ENCODE measurements around the gene NEMP2. TPM values are rescaled to one million over a fixed set of nuclear protein-coding genes. Genes with fewer than 3 reads are reported as not detected.
"Not testable (repeated sequence)": the region's sequence is repeated elsewhere in the genome, so short reads cannot be mapped to it uniquely, and the experiment has no call there.

NEMP2 gene
- total RNA-seq, 2 experiments from 2014 or later, result 28.8 to 30.0 TPM

DNA sequence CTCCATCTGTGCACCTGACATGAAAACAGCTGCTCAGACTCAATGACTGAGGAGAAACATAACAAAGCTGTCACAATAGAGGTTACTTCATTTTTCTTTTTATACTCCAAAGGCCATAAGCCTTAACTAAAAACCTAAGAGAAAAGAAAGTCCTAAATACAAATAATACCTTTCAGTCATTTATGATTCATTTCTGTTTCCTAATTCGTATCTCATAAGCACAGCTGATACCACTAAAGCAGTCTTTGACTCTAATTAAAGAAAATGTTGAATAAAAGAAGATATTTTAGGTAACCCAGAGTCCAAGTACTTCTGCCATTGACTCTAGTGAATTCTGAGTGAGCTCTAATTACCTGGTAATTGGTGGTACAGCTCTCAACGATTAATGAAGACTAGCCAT is 20.6 kb downstream of the NEMP2 start:
- H3K27me3 Mint-ChIP-seq, result no peaks in the 10 kb centered on the region
- intact Hi-C loops (cut with micrococcal nuclease), result no loop called here
- no peak overlapping the region for H3K27ac Mint-ChIP-seq
- H3K9me3 Mint-ChIP-seq, result no peaks in the 10 kb centered on the region
- CTCF ChIA-PET, result no interaction called here
- no peak for DNase-seq
- peaks cover 32% of the 10 kb centered on the region for H3K36me3 Mint-ChIP-seq
- no peak overlapping the region for H3K4me3 Mint-ChIP-seq
- peaks cover 28% of the 10 kb centered on the region for H3K4me1 Mint-ChIP-seq (ENCODE audit: low read depth)
- POLR2A ChIA-PET, result interaction anchor here (1.8 kb wide), 1 partner anchor 20 kb away, joined by 4 read pairs; no protein-coding TSS in a partner anchor

DNA sequence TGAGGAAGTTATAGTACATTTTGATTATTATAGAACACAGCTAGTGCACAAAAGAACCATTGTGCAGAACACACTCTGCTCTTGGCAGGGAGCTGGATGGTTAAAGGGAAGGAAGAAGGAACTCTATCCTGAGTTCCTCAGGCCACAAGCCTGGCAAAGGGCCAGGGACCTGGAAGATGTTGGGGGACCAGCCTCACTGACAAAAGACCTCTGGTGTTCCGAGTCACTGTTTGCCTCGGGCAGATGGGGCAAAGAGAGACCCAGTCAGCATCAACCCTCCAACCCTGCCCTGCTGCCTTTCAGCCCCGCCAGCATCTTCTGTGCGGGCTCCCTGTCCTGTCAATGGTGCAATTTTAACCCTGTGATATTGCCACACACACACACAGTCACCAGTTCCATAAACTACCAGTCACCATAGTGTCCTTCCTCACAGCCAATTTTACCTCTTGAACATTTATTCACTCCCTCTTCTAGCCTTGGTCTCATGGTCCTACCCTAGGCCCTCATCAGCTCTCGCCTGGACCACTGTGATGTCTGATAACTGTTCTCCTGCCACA is 21.9 kb downstream of the NEMP2 start:
- H3K27ac Mint-ChIP-seq, result no peak overlapping the region
- H3K9me3 Mint-ChIP-seq, result no peaks in the 10 kb centered on the region
- POLR2A ChIA-PET, result interaction anchor here (1.8 kb wide), 1 partner anchor 21 kb away, joined by 4 read pairs; no protein-coding TSS in a partner anchor
- H3K4me3 Mint-ChIP-seq, result no peak overlapping the region
- H3K27me3 Mint-ChIP-seq, result no peaks in the 10 kb centered on the region
- CTCF ChIA-PET, result interaction anchor here (1.0 kb wide), 1 partner anchor 424 kb away, joined by 4 read pairs; no protein-coding TSS in a partner anchor
- no peak for DNase-seq
- peaks cover 27% of the 10 kb centered on the region for H3K36me3 Mint-ChIP-seq
- H3K4me1 Mint-ChIP-seq (ENCODE audit: low read depth), result peaks cover 27% of the 10 kb centered on the region
- intact Hi-C loops (cut with micrococcal nuclease), result no loop called here

DNA sequence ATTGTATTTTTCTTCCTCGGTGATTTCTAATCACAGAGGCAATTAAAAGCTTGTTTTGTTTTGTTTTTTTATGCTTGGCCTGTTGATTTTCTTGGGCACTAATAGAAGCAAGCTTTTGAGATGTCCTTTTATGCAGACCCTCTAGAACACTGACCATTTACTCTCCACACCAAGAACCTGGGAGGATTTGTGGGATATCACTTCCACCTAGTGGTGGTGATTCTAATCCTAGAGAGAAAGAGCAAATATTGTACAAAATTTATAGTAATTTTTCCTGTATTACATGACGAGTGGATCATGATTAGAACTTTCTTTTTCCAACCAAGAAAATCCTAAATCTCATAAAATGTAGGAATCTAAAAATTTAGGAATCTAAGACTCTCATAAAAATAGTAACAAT is 23.4 kb downstream of the NEMP2 start:
- Mint-ChIP-seq H3K27ac (no peak overlapping the region), H3K4me1 (ENCODE audit: low read depth) (peaks cover 20% of the 10 kb centered on the region), H3K9me3 (no peaks in the 10 kb centered on the region), H3K36me3 (peaks cover 28% of the 10 kb centered on the region), H3K27me3 (no peaks in the 10 kb centered on the region), H3K4me3 (no peak overlapping the region)
- DNase-seq, result no peak
- CTCF ChIA-PET, result interaction anchor here (1.1 to 1.5 kb wide), 3 partner anchors 31 to 166 kb away, joined by 4 read pairs; no protein-coding TSS in a partner anchor
- POLR2A ChIA-PET, result no interaction called here
- intact Hi-C loops (cut with micrococcal nuclease), result loop anchor here (1.0 kb wide), 1 partner anchor 128 kb away; no protein-coding TSS in a partner anchor

DNA sequence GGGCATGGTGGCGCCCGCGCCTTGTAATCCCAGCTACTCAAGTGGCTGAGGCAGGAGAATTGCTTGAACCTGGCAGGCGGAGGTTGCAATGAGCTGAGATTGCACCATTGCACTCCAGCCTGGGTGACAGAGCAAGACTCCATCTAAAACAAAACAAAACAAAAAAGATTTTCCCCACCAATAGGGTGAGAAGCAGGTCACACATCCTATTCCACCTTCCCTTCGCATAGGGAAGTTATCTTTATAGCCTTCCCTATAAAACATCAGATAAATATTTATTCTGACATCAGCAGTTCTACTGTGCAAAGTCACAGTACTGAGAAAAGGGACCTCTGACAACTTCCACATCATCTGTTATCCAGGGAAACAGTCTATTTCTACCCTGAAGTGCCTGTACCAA is 24.6 kb downstream of the NEMP2 start:
- DNase-seq; H3K27ac Mint-ChIP-seq; H3K27me3 Mint-ChIP-seq; H3K4me1 Mint-ChIP-seq (ENCODE audit: low read depth); H3K9me3 Mint-ChIP-seq; H3K4me3 Mint-ChIP-seq; intact Hi-C loops (cut with micrococcal nuclease): not testable (repeated sequence)
- ChIA-PET CTCF (interaction anchor here (1.5 kb wide), 1 partner anchor 165 kb away, joined by 4 read pairs; no protein-coding TSS in a partner anchor), POLR2A (interaction anchor here (0.7 kb wide), 1 partner anchor 95 kb away, joined by 3 read pairs; no protein-coding TSS in a partner anchor)
- peaks cover 30% of the 10 kb centered on the region for H3K36me3 Mint-ChIP-seq

DNA sequence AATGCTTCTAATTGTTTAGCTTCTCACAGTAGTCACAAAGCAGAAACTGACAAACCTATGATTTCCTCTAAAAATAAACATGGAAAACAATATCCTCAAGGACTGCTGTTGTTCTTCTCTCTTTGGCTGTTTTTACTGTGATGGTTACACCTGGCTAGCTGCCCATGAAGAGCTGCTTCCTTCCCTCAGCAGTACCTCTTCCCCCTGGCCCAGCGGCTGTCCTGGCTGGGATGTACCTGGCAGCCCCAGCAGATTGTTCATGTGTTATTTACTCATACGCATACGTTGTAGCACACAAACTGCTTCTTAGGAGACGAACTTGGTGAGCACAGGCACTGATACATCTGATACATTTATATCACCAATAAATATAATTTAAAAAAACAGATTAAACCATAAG is 27.4 kb downstream of the NEMP2 start:
- no peak overlapping the region for H3K27ac Mint-ChIP-seq
- H3K27me3 Mint-ChIP-seq, result no peaks in the 10 kb centered on the region
- H3K4me3 Mint-ChIP-seq, result no peak overlapping the region
- no peaks in the 10 kb centered on the region for H3K9me3 Mint-ChIP-seq
- DNase-seq, result no peak
- intact Hi-C loops (cut with micrococcal nuclease), result no loop called here
- peaks cover 3% of the 10 kb centered on the region for H3K4me1 Mint-ChIP-seq (ENCODE audit: low read depth)
- CTCF ChIA-PET, result no interaction called here
- POLR2A ChIA-PET, result no interaction called here
- H3K36me3 Mint-ChIP-seq, result peaks cover 26% of the 10 kb centered on the region

DNA sequence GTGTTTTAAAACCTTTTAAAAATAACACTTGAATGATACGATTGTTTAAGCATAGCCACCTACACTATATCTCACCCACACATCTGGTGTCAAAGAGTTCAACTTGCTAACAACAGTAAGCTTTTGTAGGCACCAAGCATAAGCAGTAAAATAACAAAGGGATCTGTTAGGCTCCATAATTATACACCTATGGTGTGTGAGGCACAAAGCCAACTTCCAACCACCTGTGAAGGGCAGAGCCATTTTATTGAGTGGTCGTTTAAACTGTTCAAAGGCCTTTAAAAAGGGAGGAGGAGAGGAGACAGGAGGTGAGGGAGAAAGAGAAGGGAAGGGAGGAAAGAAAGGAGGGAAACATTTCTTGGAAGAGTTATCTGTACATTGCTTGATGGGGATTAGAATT is 27.9 kb downstream of the NEMP2 start:
- H3K4me3 Mint-ChIP-seq, result no peak overlapping the region
- DNase-seq, result no peak
- no peaks in the 10 kb centered on the region for H3K9me3 Mint-ChIP-seq
- H3K27me3 Mint-ChIP-seq, result no peaks in the 10 kb centered on the region
- H3K27ac Mint-ChIP-seq, result no peak overlapping the region
- H3K4me1 Mint-ChIP-seq (ENCODE audit: low read depth), result peaks cover 6% of the 10 kb centered on the region
- intact Hi-C loops (cut with micrococcal nuclease), result no loop called here
- H3K36me3 Mint-ChIP-seq, result peaks cover 26% of the 10 kb centered on the region
- POLR2A ChIA-PET, result no interaction called here
- CTCF ChIA-PET, result no interaction called here

DNA sequence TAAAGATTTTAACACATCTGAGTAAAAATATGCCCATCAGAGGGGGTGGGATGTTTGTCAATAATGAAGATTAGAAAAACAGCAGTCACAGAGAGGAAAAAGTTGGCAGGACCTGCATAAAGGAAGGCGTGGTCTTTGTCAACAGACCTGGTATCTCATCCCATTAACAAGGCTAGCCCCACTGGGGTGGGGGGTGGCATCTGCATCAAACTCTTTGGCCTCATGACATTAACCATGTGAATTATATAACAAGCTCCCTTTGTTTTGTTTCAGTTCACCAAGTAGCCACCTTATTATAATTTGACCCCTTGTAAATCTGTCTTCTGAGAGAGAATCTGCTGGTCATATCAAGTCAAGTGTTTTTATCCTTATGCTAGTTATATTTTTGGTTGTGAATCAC is 28.8 kb downstream of the NEMP2 start:
- peak overlapping the region; percentile 11 for H3K27ac Mint-ChIP-seq
- H3K27me3 Mint-ChIP-seq, result no peaks in the 10 kb centered on the region
- no peak for DNase-seq
- POLR2A ChIA-PET, result no interaction called here
- peaks cover 27% of the 10 kb centered on the region for H3K36me3 Mint-ChIP-seq
- intact Hi-C loops (cut with micrococcal nuclease), result no loop called here
- no peaks in the 10 kb centered on the region for H3K9me3 Mint-ChIP-seq
- CTCF ChIA-PET, result no interaction called here
- H3K4me3 Mint-ChIP-seq, result no peak overlapping the region
- H3K4me1 Mint-ChIP-seq (ENCODE audit: low read depth), result peaks cover 10% of the 10 kb centered on the region

DNA sequence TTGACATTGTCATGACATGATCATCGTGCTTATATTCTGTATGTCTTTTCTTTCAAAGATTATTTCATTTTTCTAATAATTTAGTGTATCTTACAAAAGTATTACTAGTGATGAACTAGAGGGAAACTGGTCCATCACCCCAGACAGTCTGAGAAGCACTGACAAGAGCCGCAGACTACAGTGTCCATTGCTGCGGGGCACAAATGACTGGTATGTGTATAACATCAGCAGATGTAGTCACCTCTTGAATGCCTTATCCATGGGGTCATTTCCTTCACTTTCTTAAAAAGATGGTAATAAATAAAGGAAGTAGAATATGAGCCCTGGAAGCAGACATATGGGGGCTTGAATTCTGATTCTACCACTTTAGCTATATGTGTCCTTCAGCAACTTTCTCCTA is 29.6 kb downstream of the NEMP2 start:
- Mint-ChIP-seq H3K9me3 (no peaks in the 10 kb centered on the region), H3K36me3 (peaks cover 27% of the 10 kb centered on the region), H3K4me3 (no peak overlapping the region), H3K27ac (no peak overlapping the region), H3K4me1 (ENCODE audit: low read depth) (peaks cover 10% of the 10 kb centered on the region), H3K27me3 (no peaks in the 10 kb centered on the region)
- no peak for DNase-seq
- ChIA-PET CTCF (no interaction called here), POLR2A (no interaction called here)
- intact Hi-C loops (cut with micrococcal nuclease), result no loop called here

DNA sequence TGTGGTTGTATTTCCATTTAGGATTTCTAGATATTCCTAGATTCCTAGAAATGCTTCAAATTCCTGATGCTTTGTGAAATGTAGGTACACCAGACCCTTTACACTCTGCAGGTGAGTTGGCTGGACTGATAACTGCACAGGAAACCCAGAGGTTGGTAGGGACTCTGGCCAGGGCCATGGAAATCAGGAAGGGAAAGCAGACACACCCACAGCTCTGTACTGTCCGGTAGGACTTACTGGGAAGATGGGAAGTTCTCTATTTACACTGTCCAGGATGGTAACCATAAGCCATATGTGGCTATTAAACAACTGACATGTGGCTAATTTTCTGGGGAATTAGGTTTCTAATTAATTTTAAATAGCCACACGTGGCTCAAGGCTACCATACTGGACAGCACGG is 31.4 kb downstream of the NEMP2 start:
- Mint-ChIP-seq H3K4me1 (ENCODE audit: low read depth) (peaks cover 10% of the 10 kb centered on the region), H3K27ac (no peak overlapping the region), H3K9me3 (no peaks in the 10 kb centered on the region), H3K36me3 (peaks cover 27% of the 10 kb centered on the region), H3K4me3 (no peak overlapping the region), H3K27me3 (no peaks in the 10 kb centered on the region)
- DNase-seq, result no peak
- intact Hi-C loops (cut with micrococcal nuclease), result no loop called here
- ChIA-PET CTCF (no interaction called here), POLR2A (no interaction called here)

DNA sequence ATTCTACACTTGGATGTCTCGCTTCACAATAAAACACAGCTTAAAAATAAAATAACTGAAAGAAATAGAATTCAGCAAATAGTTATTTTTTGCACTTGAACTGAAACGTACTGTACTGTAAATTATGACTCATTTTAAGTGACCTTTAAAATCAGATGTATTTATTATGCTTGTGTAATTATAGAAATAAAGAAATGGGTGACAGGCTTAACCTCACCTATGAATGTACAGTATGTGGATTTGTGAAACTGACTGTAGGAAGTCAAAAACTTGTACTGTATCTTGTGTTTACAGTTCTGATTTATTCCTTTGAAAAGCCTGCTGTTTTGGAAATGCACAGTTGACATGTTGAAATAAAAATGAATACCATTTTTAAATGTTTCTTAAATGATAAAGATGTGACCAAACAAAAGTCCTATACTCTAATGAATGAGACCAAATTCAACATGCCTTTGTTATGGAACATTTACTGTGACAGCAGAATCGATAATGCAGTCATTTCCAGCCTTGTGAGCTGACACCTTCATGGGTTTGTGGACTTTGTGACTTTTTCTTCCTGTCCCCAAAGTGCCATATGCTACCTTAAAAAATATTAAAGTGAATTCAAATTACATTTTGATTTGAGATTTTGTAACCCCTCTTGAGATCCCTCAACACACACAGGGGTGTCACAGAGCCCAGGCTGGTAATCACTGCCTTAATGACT is 32.7 kb downstream of the NEMP2 start:
- H3K9me3 Mint-ChIP-seq, result no peaks in the 10 kb centered on the region
- ChIA-PET POLR2A (no interaction called here), CTCF (interaction anchor here (1.2 kb wide), 1 partner anchor 119 kb away, joined by 3 read pairs; no protein-coding TSS in a partner anchor)
- H3K27me3 Mint-ChIP-seq, result no peaks in the 10 kb centered on the region
- no peak overlapping the region for H3K4me3 Mint-ChIP-seq
- intact Hi-C loops (cut with micrococcal nuclease), result no loop called here
- no peak for DNase-seq
- peaks cover 10% of the 10 kb centered on the region for H3K4me1 Mint-ChIP-seq (ENCODE audit: low read depth)
- H3K27ac Mint-ChIP-seq, result no peak overlapping the region
- peaks cover 25% of the 10 kb centered on the region for H3K36me3 Mint-ChIP-seq

DNA sequence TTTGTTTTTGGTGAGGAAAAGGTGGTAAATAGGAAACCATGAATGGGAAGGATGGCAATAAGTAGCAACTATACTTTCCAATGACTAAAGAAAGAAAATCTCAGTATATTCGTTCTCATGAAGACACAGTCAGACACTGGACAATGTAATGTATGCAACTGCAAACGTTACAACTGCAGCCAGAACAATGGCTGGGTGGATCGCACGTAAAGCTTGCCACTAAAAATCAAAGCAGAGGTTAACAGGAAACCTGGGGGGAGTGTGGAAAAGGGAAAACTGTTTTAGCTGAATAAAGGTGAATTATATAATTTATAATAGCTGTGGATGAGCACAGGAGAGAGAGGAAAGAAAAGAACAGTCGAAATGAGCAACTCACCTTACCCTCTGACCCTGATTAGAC is 33.3 kb downstream of the NEMP2 start:
- Mint-ChIP-seq H3K27ac (no peak overlapping the region), H3K4me1 (ENCODE audit: low read depth) (peaks cover 10% of the 10 kb centered on the region), H3K36me3 (peaks cover 25% of the 10 kb centered on the region), H3K4me3 (no peak overlapping the region), H3K9me3 (no peaks in the 10 kb centered on the region), H3K27me3 (no peaks in the 10 kb centered on the region)
- ChIA-PET POLR2A (no interaction called here), CTCF (no interaction called here)
- no peak for DNase-seq
- intact Hi-C loops (cut with micrococcal nuclease), result no loop called here

DNA sequence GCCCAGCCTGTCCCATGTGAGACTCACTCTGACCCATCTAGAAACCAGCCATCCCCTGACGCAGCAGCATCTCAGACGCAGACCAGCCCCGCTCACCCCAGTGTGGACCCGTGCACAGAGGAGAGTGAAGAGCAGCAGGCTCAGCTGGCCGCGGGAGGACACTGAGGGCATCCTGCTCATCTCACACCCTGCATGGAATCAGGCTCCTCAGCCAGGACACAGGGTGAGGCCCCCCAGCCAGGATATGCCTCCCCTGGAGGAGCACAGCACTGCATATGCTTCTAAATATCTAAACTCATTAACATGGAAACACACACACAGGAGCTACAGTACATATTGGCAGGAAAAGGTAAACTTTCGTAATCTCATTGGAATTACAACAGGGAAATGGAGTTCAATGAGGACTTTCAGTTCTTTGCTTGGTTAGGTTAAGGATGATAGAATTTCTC is 34.4 kb downstream of the NEMP2 start:
- Mint-ChIP-seq H3K4me1 (ENCODE audit: low read depth) (peaks cover 10% of the 10 kb centered on the region), H3K27ac (no peak overlapping the region), H3K36me3 (peaks cover 28% of the 10 kb centered on the region)

DNA sequence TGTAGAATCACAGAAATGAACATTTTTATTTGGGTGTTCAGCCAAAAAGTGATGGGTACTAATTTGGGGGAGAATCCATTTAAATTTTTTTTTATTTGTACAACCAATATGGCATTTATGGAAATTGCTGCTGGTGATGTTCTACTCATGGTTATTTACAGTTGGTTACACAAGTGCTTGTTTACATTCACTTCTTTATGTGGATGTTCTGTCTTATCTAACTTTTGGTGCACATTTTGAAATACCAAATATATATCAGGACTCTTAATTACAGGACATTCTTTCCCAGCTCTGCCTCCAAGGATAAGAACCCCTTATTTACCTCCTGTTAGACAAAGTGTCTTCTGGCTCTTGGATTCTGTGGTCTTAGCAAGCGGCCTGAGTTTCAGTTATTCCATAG is 35.2 kb downstream of the NEMP2 start:
- DNase-seq, result no peak
- CTCF ChIA-PET, result no interaction called here
- Mint-ChIP-seq H3K36me3 (peaks cover 29% of the 10 kb centered on the region), H3K4me1 (ENCODE audit: low read depth) (peaks cover 15% of the 10 kb centered on the region), H3K9me3 (no peaks in the 10 kb centered on the region), H3K27me3 (no peaks in the 10 kb centered on the region), H3K4me3 (no peak overlapping the region), H3K27ac (no peak overlapping the region)
- intact Hi-C loops (cut with micrococcal nuclease), result no loop called here
- POLR2A ChIA-PET, result no interaction called here

More for the DNA sequence above, 34.4 kb downstream of the NEMP2 start:
- intact Hi-C loops (cut with micrococcal nuclease), result no loop called here
- Mint-ChIP-seq H3K4me3 (no peak overlapping the region), H3K27me3 (no peaks in the 10 kb centered on the region), H3K9me3 (no peaks in the 10 kb centered on the region)
- CTCF ChIA-PET, result no interaction called here
- DNase-seq, result no peak
- POLR2A ChIA-PET, result no interaction called here
